ENCODE results near the gene GFER.
"Not testable (repeated sequence)": the region's sequence is repeated elsewhere in the genome, so short reads cannot be mapped to it uniquely, and the experiment has no call there.

GFER gene

DNA sequence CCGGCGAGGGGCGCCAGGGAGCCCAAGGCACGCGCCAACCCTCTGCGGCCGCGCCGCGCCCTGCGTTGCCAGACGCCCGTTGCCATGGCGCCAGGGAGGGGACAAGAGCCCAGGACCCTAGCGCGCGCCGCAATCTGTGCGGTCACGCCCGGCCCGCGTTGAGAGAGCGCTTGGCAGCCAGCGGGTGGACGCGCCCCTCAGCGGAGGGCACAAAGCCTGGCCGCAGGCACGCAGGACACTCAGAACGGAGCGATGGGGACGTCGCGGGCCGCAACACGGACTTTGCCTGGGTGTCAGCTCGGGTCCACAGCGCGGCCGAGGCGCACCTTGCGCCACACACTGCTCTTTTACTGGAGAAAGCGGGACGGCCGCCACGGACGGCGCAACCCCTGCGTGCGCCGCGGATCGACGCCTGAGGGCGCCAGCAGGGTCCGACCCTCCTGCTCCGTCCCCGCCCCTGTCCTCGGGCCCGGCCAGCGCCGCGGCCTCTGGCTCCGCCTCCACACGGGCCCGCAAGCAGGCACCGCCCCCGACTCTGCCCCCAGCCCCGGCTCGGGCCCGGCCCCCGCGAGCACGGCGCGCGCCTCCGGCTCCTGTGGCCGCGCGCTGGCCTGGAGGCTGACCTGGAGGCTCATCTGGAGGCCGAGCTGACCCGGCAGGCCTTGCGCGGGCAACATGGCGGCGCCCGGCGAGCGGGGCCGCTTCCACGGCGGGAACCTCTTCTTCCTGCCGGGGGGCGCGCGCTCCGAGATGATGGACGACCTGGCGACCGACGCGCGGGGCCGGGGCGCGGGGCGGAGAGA lies at the start of gene GFER:
Gene GFER (plus strand): TSS at position 650 of the 803 bp plus-strand sequence. CDS start 26 bp downstream, at position 676.
- peak; percentile 92 for DNase-seq

DNA sequence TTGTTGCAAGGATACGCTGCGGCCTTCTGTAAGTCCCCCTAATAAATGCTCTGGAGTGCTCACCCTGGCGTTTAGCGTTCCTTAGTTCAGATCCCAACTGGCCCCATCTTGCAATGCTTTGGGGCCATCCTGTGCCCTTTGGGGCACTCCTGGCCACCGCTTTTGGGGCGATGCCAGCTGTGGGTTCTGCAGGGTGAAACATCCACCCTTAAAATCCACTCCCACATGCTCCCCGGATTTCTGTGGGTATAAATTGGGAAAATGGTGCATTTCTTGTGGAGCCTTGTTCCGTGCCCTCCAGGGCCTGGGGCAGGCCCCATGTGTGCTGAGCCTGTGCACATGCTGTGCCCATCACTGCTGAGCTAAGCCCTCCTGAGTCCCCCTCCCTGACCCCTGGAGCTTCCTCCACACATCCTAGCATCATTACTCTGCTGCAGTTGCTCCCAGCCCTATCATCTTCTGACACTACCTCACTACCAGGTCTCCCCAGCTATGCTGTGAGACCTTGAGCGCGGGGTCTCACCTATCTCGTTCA lies 47.0 kb upstream of the GFER start:
- DNase-seq: no peak

DNA sequence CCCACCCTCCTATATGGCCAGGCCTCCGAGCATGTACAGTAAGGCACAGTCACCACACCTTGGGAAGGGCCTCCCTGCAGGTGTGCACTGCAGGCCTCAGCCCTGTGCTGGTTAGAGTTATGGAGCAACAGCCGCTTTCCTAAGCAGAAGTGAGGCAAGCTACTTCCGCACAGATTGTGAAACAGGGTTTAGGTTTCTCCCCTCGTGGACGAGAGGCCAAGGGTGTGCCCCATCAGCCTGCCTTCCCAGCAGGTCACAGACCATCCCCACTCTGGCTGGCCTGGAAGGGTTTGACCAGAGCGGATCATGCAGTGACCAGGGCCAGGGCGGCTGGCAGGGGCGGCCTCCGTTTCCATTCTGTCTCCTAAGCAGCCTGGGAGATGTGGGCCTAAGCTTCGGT lies 45.7 kb upstream of the GFER start:
- DNase-seq: no peak

DNA sequence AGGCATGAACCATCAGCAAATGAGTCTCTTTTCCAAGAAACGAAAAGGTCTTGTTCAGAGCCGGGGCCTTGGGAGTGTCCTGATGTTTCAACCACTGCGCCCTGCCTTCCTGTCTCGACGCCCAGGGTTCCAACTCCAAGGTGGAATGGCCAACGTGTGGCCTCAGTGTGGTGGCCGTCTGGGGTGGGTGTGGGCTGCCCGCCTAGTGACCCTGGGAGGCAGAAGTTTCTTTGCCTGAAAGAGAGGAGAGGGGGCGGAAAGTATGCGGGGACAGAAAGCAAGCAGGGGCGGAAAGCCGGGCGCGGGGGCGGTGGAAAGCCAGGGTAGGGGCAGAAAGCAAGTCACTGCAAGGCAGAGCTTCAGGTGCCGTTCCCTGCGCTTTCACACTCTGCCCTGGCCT lies 45.1 kb upstream of the GFER start:
- no peak for DNase-seq

DNA sequence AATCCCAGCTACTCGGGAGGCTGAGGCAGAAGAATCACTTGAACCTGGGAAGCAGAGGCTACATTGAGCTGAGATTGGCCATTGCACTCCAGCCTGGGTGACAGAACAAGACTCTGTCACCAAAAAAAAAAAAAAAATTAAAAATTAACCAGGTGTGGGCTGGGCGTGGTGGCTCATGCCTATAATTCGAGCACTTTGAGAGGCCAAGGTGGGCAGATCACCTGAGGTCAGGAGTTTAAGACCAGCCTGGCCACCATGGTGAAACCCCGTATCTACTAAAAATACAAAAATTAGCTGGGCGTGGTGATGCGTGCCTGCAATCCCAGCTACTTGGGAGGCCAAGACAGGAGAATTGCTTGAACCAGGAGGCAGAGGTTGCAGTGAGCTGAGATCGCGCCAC lies 44.2 kb upstream of the GFER start:
- not testable (repeated sequence) for DNase-seq

DNA sequence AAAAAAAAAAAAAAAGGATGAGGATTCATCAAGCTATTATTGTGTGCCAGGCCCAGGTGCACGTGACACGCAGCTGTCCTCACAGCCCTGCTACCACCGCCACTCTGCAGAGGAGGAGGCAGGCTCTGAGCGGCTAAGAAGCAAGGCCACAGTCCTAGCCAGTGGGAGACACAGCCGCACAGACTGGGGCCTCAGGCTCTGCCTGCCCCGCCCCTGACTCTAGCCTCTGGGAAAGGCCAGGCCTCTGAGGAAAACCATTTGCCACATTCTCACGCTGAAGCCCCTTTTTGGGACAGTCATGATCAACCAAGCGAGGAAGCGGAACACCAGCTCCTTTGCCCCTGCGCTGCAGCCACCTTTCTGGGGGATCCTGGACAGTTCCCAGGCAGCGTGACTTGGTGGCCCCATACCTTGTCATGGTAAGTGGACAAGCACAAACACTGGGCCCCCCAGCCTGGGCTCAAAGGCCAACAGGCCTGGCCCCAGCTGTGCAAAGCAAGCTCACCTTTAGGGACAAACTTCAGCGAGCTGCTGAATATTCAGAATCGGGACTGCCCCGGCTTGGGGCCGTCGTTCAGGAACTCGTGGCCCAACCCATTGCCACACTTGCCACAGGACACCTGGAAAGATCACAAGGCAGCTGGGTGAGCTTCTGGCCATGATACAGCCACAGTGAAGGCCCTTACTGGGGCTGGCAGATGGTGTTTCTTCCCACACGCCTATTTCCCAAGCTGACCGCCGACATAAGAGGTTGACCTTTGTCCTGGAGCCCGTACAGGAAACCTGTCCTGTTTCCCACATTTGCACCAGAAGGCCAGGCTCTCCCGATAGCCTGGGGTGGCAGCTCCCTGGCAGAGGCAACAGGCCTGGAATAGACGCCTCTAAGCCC lies 43.5 kb upstream of the GFER start:
- no peak for DNase-seq

DNA sequence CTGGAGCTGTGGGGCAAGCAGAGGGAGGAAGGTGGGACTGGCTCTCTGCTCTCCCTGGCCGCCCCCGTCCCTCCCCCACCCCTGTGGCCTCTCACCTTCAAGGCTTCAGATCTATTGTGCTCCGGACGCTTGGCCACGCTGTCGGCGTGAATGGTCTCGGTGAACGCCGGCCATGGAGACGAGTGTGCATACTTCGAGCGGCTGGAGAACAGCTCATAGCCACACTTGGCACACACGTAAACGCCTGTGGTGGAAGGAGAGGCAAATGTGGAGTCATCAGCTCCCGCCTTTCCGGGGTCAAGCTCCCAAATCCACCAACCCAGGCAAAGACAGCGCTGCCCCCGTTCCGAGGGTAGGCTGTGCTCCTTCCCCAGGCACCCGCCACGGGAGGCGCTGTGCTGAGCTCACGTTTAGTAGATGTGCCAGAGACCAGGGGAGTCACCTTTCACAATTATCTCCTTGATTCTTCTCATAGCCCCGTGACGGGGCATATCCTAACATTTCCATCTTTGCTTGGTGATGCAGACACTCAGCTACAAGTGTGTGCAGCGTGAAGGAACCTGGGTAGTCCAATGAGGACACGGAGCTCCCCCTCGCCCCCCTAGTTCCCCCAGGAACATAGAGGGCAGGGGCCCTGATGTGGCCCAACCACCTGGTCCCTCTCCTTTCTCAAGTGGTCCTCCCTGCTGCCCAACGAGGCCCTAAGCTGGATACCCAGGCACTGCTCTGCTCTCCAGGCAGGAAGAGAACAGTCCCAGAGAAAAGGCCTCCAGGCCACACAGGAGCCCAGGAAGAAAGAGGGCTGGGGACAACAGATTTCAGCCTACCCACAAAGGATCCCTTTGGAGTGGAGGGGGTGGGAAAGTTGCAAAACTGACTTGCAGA lies 42.6 kb upstream of the GFER start:
- DNase-seq: no peak

DNA sequence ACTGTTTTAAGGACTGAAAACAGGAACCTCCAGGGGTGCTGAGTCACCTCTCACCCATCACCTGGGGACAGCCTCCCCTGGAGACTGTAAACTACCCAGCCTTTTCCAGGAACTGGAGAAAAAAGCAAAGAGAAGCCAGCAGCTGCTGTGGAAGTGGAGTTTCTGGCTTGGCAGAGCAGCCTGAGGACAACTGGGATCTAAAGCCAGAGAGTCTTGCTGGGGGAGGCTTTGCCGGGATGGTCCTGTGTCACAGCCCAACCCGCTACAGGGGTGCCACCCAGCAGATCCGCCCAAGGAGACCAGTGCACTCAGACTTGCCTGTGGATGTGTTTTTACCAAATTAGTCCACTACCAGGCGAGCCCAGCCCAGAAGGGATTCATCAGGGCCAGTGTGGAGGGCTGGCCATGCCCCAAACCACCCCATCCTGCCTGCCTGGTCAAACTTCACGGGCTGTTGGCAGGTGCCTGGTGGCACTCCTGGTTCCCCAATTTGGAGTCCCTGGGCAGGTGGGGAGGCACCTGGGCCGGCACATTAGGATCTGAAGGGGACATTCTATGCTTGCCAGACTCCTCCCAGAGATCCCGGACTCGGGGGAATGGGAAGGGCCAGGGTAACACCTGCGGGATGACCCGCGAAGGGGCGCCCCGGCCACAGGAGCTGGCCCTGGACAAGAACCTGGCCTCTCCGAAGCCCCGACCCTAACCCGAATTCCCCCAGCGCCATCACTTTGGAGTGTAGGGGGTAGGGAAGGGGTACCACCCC lies 41.8 kb upstream of the GFER start:
- no peak for DNase-seq

DNA sequence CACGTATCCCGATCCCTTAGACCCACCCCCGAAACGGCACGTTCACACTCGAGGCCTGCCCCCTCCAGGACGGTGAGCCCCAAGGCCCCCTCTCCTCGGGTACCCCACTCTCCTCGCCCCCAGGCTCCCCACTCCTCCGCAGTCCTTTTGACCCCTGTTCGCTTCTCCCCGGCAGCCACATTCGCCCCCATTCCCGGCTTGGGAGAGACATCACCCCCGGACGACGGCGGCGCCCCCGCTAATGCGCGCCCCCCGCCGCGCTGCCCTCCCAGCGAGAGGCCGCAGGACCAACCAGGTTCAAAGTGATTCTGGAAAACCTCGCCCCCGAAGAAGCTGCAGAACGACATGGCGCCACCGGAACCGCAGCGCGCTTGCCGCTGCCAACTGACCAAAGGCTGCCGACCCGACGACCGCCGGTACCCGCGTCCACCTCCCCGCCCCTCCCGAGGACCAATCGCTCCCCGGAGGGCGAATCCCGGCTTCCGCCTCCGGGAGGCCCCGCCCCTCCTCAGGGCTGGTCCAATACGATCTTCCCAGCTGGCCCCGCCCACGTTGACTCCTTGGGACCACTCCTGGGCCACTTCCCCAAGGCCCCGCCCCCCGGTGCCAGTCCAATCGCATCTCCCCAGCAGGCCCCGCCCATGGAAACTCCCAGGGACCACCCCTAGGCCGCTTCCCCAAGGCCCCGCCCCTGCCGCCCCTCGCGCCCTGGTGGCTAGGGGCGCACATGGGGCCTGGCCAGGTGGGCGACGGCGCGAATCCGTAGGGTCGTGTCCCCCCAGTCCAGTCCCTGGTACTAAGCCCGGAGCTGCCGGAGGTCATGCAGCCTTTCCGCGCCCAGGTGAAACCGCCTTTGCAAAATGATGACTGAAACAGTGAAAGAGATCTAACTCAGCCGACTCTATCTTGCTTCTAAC lies 40.9 kb upstream of the GFER start, which contains the start of gene MSRB1:
Gene MSRB1 (minus strand): TSS at position 390 of the 917 bp plus-strand sequence. CDS start 43 bp downstream, at position 347.
- DNase-seq: peak; percentile 98

DNA sequence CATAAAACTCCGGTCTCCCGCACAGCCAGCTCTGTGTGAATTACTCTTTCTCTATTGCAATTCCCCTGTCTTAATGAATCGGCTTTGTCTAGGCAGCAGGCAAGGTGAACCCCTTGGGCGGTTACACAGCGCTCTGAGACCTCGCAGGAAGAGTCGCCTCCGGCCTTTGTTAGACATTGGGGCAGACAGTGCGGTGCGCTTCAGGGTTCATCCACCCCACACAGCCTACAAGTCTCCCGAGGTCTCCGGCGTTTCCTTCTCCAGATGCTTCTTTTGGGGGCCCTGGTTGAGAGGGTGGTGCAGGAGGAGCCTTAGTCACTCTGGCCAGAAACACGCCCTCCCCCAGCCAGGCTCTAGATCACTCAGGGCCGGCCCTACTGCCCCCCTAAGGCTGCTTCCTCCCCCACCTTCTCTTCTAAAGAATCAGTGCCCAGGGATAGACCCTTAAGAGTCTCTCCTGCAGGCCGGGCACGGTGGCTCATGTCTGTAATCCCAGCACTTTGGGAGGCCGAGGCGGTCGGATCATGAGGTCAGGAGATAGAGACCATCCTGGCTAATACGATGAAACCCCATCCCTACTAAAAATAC lies 39.3 kb upstream of the GFER start:
- DNase-seq: no peak

DNA sequence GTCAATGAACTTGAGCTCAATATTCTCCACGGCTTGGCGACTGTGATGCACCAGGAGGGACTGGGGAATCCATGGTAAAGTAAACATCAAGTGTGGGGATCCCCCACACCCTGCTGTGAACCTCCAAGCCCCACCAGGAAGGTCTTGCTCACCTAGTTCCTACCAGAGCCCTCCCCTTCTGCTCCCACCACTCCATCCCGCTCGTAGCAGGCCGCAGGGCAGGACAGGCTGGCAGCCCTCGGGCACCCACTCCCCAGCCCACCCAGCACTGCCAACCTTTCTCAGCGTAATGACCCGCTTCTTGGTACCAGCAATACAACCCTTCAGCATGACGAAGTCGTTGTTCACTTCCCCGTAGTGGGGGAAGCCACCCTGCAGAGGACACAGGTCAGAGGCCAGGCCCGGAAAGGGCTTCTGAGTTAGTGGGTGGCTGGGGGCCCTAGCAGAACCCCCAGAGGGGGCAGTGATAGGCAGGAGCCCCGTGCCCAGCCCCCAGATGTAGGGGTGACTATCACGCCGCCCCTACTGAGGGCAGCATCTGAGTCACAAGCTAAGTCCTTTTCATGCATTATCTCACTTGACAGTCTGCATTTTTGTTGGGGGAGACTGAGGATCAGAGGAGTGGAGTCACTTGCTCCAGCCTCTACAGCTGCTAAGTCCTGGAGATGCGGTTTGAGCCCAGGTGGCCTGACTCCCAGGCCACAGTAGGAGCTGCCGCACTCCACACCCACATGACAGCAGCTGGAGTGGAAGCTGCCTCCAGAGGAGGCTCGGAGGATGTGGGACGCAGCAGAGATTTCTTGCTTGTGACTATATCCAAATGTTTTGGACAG lies 38.2 kb upstream of the GFER start:
- no peak for DNase-seq

DNA sequence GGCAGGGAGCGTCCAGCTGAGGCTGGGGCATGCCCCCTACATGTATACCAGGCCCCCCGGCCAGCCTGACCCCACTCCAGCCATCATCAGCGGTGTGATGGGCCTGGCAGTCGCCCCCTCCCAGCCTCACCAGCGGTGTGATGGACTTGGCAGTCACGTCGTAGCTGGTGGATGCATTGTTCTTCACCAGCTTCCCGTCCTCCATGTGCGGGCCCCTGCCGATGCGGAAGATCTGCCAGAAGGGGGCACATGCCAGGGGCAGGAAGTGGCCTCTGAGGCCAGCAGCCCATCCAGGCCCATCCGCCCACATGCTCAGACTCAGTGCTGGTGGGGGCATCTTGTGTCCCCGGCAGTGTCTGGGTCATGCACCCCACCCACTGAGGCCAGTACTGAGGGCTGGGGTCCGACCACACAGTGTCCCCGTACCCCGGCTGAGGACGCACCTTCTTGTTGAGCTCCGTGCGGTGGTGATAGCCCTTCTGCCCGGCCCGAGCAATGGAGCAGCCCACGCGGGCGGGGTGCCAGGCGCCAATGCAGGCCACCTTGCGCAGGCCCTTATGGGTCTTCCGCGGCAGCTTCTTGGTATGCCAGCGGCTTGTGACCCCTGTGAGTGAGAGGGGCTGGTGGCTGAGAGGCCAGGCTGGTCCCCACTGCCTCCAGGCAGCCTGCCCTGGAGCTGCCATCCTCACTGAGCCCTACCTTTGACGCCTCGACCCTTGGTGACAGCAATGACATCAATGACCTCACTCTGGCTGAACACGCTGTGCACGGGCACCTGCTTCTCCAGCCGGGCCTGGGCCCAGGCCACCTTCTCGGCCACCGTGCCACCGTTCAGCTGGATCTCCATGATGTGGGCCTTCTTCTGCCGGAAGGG lies 37.3 kb upstream of the GFER start:
- no peak for DNase-seq

DNA sequence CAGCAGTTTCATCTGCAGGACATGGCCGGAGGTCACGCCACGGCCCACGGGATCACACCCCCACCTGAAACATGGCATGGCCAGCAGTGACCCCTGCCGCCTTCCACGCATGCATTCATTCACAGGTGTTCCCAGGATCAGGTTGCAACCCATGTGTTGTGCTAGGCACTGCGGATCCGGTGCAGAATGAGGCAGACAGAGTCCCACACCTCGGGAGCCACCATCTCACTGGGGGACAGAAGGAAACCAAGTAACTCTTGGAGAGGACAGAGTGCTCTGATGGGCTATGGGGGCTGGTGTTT lies 36.7 kb upstream of the GFER start:
- DNase-seq: no peak

DNA sequence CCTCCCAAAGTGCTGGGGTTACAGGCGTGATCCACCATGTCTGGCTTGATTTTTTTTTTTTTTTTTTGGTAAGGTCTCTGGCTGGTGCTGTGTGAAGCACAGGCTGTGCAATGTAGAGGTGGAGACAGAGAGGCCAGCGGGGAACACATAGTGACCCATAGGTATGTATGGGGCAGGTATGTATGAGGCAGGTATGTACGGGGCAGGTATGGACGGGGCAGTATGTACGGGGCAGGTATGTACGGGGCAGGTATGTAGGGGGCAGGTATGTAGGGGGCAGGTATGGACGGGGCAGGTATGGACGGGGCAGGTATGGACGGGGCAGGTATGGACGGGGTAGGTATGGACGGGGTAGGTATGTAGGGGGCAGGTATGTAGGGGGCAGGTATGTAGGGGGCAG lies 34.5 kb upstream of the GFER start:
- no peak for DNase-seq

DNA sequence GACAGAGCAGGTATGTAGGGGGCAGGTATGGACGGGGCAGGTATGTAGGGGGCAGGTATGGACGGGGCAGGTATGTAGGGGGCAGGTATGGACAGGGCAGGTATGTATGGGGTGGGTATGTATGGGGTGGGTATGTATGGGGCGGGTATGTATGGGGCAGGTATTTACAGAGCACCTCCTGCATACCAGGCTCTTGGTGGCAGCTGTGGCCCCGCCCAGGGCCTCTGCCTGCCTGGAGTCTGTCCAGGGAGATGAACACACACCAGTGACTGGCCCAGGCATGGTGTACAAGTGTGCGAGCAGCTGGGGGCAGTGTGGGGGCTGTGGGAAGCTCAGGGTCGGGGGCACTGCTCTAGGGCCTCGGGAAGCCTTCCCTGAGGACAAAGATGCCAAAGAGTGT lies 33.9 kb upstream of the GFER start:
- DNase-seq: no peak

DNA sequence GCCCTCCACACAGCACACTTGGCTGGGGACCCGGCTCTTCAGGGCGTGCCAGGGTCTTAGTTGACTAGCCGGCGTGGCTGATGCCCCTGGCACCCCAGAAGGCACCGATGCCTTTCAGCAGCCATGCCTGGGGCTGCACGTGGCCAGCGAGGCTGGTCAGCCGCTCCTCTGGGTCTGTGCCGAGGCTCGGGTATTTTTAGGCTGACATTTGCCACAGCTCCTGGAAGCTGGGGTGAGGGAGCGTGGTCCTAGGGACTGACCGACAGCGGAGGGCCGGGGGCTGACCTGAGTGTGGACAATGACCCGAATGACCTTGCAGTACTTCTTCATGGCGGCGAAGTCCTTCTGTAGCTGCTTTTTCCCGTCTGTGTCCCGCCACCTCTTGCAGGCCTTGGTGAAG lies 33.4 kb upstream of the GFER start:
- no peak for DNase-seq

DNA sequence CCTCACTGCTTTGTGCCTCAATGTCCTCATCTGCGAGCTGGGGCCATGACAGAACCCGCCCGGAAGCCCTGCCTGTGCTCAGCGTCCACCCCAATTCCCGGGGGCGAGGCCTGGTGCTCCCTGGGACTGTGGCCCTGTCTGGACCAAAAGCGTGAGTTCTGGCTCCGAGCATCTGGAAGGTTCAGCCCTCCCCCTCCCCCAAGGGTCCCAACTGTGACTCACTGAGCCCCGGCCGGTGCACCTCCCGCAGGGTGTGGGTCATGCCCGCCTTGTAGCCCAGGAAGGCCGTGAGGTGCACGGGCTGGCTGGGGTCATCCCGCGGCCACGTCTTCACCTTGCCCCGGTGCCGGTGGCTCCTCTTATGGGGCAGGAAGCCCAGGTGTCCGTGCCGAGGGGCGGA lies 30.3 kb upstream of the GFER start:
- DNase-seq: no peak

DNA sequence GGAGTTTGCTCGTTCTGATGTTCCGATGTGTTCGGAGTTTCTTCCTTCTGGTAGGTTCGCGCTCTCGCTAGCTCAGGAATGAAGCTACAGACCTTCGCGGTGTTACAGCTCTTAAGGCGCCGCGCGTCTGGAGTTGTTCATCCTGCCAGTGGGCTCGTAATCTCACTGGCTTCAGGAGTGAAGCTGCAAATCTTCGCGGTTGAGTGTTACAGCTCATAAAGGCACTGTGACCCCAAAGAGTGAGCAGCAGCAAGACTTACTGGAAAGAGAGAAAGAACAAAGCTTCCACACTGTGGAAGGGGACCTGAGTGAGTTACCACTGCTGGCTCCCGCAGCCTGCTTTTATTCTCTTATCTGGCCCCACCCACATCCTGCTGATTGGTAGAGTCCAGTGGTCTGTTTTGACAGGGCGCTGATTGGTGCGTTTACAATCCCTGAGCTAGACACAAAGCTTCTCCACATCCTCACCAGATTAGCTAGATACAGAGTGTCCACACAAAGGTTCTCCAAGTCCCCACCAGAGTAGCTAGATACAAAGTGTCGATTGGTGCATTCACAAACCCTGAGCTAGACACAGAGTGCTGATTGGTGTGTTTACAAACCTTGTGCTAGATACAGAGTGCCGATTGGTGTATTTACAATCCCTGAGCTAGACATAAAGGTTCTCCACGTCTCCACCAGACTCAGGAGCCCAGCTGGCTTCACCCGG lies 26.4 kb upstream of the GFER start:
- not testable (repeated sequence) for DNase-seq
